GM12878 (cell line): ENCODE measurements around the gene TFCP2L1. TPM values are rescaled to one million over a fixed set of nuclear protein-coding genes. Genes with fewer than 3 reads are reported as not detected.

ENCODE experiments used
- ATAC-seq: fragments of 200-7000 bp; cut with Tn5 transposase; 3 replicates; pipeline ENCODE4 v1.9.1; 2020; ENCODE audit warnings: mild to moderate bottlenecking, moderate library complexity
- BruUV-seq: library from RNA; stranded (reverse); fragments of 400-500 nt; replicated peaks from 2 replicates; lab custom pipeline; 2021; lab: Mats Ljungman, UMichigan
- CTCF ChIA-PET: fragments of 300-600 bp; sonication (Branson Sonifier 250); formaldehyde crosslinking; extraction: SDS; loops from one replicate; lab custom pipeline; 2021; ENCODE audit warnings: inconsistent platforms; lab: Yijun Ruan, JAX
- POLR2A ChIA-PET: fragments of 350-600 bp; formaldehyde crosslinking; extraction: SDS; loops from one replicate; lab custom pipeline; 2021; ENCODE audit warnings: inconsistent platforms; lab: Charles Lee
- RAD21 ChIA-PET: fragments of 300-600 bp; sonication (Branson Sonifier 250); formaldehyde crosslinking; loops from one replicate; lab custom pipeline; 2023; ENCODE audit warnings: antibody characterized with exemption; ENCODE audit not compliant: unreplicated experiment; lab: Charles Lee
- SMC1A ChIA-PET: fragments of 300-600 bp; sonication (Branson Sonifier 250); formaldehyde crosslinking; loops from one replicate; lab custom pipeline; 2023; ENCODE audit not compliant: unreplicated experiment, uncharacterized antibody; lab: Charles Lee
- DNase-seq: peaks from one replicate; pipeline ENCODE4 v3.0.0-alpha.2; 2011; ENCODE audit warnings: low read depth, low spot score
- FAIRE-seq: peaks from 3 replicates; lab custom pipeline; 2011; peaks lifted over from hg19 to GRCh38; lab: Jason Lieb, UNC
- H2AFZ ChIP-seq: 2 replicates; pipeline ENCODE4 v1.6.0; 2011; ENCODE audit warnings: low read depth, low read length, control low read depth; ENCODE audit not compliant: control insufficient read depth
- H3K27ac ChIP-seq: 2 replicates; pipeline ENCODE4 v1.5.1; 2011; ENCODE audit warnings: control low read depth; ENCODE audit not compliant: control insufficient read depth, insufficient read depth
- H3K27me3 ChIP-seq, 2 experiments: replicated peaks in 1 of 2; 2 replicates each; pipeline versions ENCODE4 v1.6.0 to v1.6.1; 2011; ENCODE audit warnings: low read length in 1 of 2; ENCODE audit not compliant: control insufficient read depth in 2 of 2, insufficient read depth in 2 of 2
- H3K36me3 ChIP-seq, 2 experiments: 2 replicates each; pipeline ENCODE4 v1.5.1; 2011; ENCODE audit warnings: low read length in 1 of 2; ENCODE audit not compliant: control insufficient read depth in 2 of 2, insufficient read depth in 2 of 2
- H3K4me1 ChIP-seq: 2 replicates; pipeline ENCODE4 v1.6.1; 2011; ENCODE audit warnings: mild to moderate bottlenecking, low read length, moderate library complexity, mixed read lengths; ENCODE audit not compliant: control insufficient read depth, insufficient read depth
- H3K4me2 ChIP-seq: 2 replicates; pipeline ENCODE4 v1.6.0; 2011; ENCODE audit warnings: control low read depth; ENCODE audit not compliant: control insufficient read depth, insufficient read depth
- H3K4me3 ChIP-seq: fragments of 200-600 bp; sonication (generic); 2 replicates; pipeline ENCODE4 v1.5.1; 2016
- H3K79me2 ChIP-seq: 2 replicates; pipeline ENCODE4 v1.6.0; 2011; ENCODE audit warnings: low read length; ENCODE audit not compliant: control insufficient read depth, insufficient read depth
- H3K9ac ChIP-seq: 2 replicates; pipeline ENCODE4 v1.8.0; 2011; ENCODE audit warnings: low read length, control low read depth, mixed read lengths; ENCODE audit not compliant: control insufficient read depth, insufficient read depth
- H3K9me3 ChIP-seq: replicated peaks from 3 replicates; pipeline ENCODE4 v1.5.1; 2011; ENCODE audit warnings: mild to moderate bottlenecking, low read length; ENCODE audit not compliant: control insufficient read depth, insufficient read depth
- H4K20me1 ChIP-seq: 2 replicates; pipeline ENCODE4 v1.6.0; 2011; ENCODE audit not compliant: control insufficient read depth, insufficient read depth
- ATF7 ChIP-seq: fragments of 450-650 bp; IDR thresholded peaks from 2 replicates; pipeline ENCODE4 v1.6.1; 2016; ENCODE audit warnings: low read depth, mild to moderate bottlenecking
- CEBPB ChIP-seq, 2 experiments: fragments of 150-350 bp in 1 of 2; IDR thresholded peaks; 2 replicates each; pipeline ENCODE4 v1.6.1; 2012 to 2014; ENCODE audit warnings: low read depth in 2 of 2, low read length in 2 of 2, borderline replicate concordance in 1 of 2, inconsistent platforms in 1 of 2
- GATAD2B ChIP-seq: fragments of 450-650 bp; conservative IDR thresholded peaks from 2 replicates; pipeline ENCODE4 v1.6.1; 2017; ENCODE audit warnings: low read depth, mild to moderate bottlenecking, moderate library complexity
- IRF4 ChIP-seq: IDR thresholded peaks from 2 replicates; pipeline ENCODE4 v1.6.1; 2011; ENCODE audit warnings: low read depth, low read length
- POU2F2 ChIP-seq: IDR thresholded peaks from 3 replicates; pipeline ENCODE4 v1.6.1; 2011; ENCODE audit warnings: low read depth, mild to moderate bottlenecking, low read length, borderline replicate concordance
- RAD21 ChIP-seq: IDR thresholded peaks from 2 replicates; pipeline ENCODE4 v1.6.1; 2011; ENCODE audit warnings: mild to moderate bottlenecking, low read depth, low read length, moderate library complexity; ENCODE audit not compliant: insufficient read depth
- TAF1 ChIP-seq: IDR thresholded peaks from 2 replicates; pipeline ENCODE4 v1.6.1; 2011; ENCODE audit warnings: mild to moderate bottlenecking, low read depth, low read length, borderline replicate concordance
- TCF12 ChIP-seq: IDR thresholded peaks from 2 replicates; pipeline ENCODE4 v1.6.1; 2011; ENCODE audit warnings: low read depth, mild to moderate bottlenecking, low read length
- TCF7 ChIP-seq: IDR thresholded peaks from 2 replicates; pipeline ENCODE4 v1.6.1; 2014; ENCODE audit warnings: antibody characterized with exemption, borderline replicate concordance
- YBX1 ChIP-seq: fragments of 450-650 bp; IDR thresholded peaks from 2 replicates; pipeline ENCODE4 v1.6.1; 2016; ENCODE audit warnings: antibody characterized with exemption
- YY1 ChIP-seq: IDR thresholded peaks from 2 replicates; pipeline ENCODE4 v1.6.1; 2011; ENCODE audit warnings: low read depth, mild to moderate bottlenecking, low read length
- ZNF274 ChIP-seq: IDR thresholded peaks from one replicate; pipeline ENCODE4 v1.8.0; 2011; ENCODE audit not compliant: insufficient read length, insufficient read depth
- WGBS: methylation state at CpG from one replicate; pipeline ENCODE4 v1.1.6; 2016; ENCODE audit warnings: low lambda C conversion rate; ENCODE audit not compliant: insufficient replicate concordance, insufficient coverage; ENCODE audit errors: missing lambda C conversion rate; 5-methylcytosine and 5-hydroxymethylcytosine counted together
- in situ Hi-C: fragments of 300-500 bp; cut with MboI; formaldehyde crosslinking; loops from 9 replicates; pipeline ENCODE4 v1.14.3; 2018; ENCODE audit warnings: mixed read lengths
- intact Hi-C: fragments of 100-400 bp; cut with micrococcal nuclease; formaldehyde crosslinking; loops from one replicate; pipeline ENCODE4 v1.14.2; 2022; ENCODE audit not compliant: unreplicated experiment
- polyA plus RNA-seq, 11 experiments: library from polyadenylated mRNA; depleted of rRNA in 4 of 11; unstranded in 6 of 11; stranded (reverse) in 5 of 11; fragments of >200 nt; fragmentation: Nextera tagmentation in 4 of 11; fragmentation: Illumina TruSeq in 1 of 11; extraction: Ambion mirVana in 4 of 11; extraction: Trizol in 1 of 11; gene quantifications; 1 replicate in 1 of 11; 2 replicates in 10 of 11; pipeline versions ENCODE4 v1.2.1 to v1.2.3, GENCODE V29; 2011 to 2016; ENCODE audit warnings: inconsistent platforms in 2 of 11, missing spikeins in 2 of 11, low read depth in 1 of 11
- total RNA-seq, 4 experiments: library from RNA; depleted of rRNA in 3 of 4; stranded (reverse); fragments of >200 nt in 3 of 4; fragmentation: Illumina TruSeq in 1 of 4; extraction: Trizol in 1 of 4; gene quantifications; 2 replicates each; pipeline versions ENCODE4 v1.2.1 to v1.2.3, GENCODE V29; 2013 to 2021
- TF ChIP-seq, protein P1 (sequence below): fragments of 450-650 bp; IDR thresholded peaks from 2 replicates; pipeline ENCODE4 v1.6.1; 2017; ENCODE audit warnings: mild to moderate bottlenecking, moderate library complexity
- TF ChIP-seq, protein P2 (sequence below): fragments of 450-650 bp; IDR thresholded peaks from 2 replicates; pipeline ENCODE4 v1.6.1; 2017; ENCODE audit warnings: borderline replicate concordance

TFCP2L1 gene
- total and polyA plus RNA-seq, 10 of the 15 experiments (the other 5 are each of a cell fraction or from before 2014, with no cell fraction given) = 0.02 to 0.21 (median 0.09) TPM; not detected in 1

DNA sequence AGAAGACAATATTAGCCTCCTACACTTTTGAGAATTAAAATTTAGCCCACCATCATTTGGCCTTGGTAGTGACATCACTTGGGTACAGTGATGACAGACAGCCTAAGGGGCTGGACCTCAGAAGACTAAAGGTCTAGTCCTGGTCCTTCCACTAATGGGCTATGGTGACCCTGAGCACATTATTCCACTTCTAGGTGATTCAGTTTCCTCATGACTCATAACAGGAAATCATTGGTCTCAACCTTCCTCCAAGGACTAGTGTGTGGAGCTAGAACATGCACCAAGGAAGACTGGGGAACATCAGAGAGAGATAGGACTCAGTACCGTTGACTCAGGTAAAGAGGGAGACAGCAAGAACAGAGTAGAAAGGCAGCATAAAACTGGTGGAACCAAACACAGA lies 64.0 kb downstream of the TFCP2L1 start:
- FAIRE-seq (peak; percentile 7), ATAC-seq (no peak), DNase-seq (no peak)
- POLR2A ChIA-PET = no interaction called here
- CTCF ChIA-PET = no interaction called here
- SMC1A ChIA-PET = no interaction called here
- Histone ChIP-seq H3K4me2 (no peak overlapping the region), H3K27me3 (no peaks in the 10 kb centered on the region; a peak in 2 of 4 replicates), H3K79me2 (no peaks in the 10 kb centered on the region), H3K36me3 (no peaks in the 10 kb centered on the region), H3K4me3 (no peak overlapping the region), H4K20me1 (no peaks in the 10 kb centered on the region; the same call in 1 of the 2 replicates), H3K9me3 (no peaks in the 10 kb centered on the region), H3K4me1 (no peaks in the 10 kb centered on the region), H2AFZ (no peak overlapping the region), H3K9ac (no peak overlapping the region), H3K27ac (no peak overlapping the region)
- BruUV-seq = no TSS peak
- 0% methylated on average over 1 of the region's 1 CpG for WGBS
- in situ Hi-C loops = no loop called here
- RAD21 ChIA-PET = no interaction called here
- intact Hi-C loops = no loop called here
- TF ChIP-seq, protein P1, sequence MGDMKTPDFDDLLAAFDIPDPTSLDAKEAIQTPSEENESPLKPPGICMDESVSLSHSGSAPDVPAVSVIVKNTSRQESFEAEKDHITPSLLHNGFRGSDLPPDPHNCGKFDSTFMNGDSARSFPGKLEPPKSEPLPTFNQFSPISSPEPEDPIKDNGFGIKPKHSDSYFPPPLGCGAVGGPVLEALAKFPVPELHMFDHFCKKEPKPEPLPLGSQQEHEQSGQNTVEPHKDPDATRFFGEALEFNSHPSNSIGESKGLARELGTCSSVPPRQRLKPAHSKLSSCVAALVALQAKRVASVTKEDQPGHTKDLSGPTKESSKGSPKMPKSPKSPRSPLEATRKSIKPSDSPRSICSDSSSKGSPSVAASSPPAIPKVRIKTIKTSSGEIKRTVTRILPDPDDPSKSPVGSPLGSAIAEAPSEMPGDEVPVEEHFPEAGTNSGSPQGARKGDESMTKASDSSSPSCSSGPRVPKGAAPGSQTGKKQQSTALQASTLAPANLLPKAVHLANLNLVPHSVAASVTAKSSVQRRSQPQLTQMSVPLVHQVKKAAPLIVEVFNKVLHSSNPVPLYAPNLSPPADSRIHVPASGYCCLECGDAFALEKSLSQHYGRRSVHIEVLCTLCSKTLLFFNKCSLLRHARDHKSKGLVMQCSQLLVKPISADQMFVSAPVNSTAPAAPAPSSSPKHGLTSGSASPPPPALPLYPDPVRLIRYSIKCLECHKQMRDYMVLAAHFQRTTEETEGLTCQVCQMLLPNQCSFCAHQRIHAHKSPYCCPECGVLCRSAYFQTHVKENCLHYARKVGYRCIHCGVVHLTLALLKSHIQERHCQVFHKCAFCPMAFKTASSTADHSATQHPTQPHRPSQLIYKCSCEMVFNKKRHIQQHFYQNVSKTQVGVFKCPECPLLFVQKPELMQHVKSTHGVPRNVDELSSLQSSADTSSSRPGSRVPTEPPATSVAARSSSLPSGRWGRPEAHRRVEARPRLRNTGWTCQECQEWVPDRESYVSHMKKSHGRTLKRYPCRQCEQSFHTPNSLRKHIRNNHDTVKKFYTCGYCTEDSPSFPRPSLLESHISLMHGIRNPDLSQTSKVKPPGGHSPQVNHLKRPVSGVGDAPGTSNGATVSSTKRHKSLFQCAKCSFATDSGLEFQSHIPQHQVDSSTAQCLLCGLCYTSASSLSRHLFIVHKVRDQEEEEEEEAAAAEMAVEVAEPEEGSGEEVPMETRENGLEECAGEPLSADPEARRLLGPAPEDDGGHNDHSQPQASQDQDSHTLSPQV = no peak
- no peak for TF ChIP-seq TCF7
- TF ChIP-seq ZNF274 = no peak
- TF ChIP-seq YY1 = no peak
- no peak for TF ChIP-seq GATAD2B
- TF ChIP-seq YBX1 = no peak
- TF ChIP-seq CEBPB (IDR thresholded peaks at IDR 0.05; ENCODE audit: borderline replicate concordance in 1 of 2, low read depth in 2 of 2, low read length in 2 of 2) = no peak
- no peak for TF ChIP-seq ATF7
- TF ChIP-seq, protein P2, sequence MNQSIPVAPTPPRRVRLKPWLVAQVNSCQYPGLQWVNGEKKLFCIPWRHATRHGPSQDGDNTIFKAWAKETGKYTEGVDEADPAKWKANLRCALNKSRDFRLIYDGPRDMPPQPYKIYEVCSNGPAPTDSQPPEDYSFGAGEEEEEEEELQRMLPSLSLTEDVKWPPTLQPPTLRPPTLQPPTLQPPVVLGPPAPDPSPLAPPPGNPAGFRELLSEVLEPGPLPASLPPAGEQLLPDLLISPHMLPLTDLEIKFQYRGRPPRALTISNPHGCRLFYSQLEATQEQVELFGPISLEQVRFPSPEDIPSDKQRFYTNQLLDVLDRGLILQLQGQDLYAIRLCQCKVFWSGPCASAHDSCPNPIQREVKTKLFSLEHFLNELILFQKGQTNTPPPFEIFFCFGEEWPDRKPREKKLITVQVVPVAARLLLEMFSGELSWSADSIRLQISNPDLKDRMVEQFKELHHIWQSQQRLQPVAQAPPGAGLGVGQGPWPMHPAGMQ = no peak
- TF ChIP-seq RAD21 = no peak
- TF ChIP-seq TAF1 = no peak
- no peak for TF ChIP-seq TCF12
- TF ChIP-seq IRF4 = no peak
- no peak for TF ChIP-seq POU2F2
